ENCODE measurements around the gene NOC2L.

Gene NOC2L

DNA sequence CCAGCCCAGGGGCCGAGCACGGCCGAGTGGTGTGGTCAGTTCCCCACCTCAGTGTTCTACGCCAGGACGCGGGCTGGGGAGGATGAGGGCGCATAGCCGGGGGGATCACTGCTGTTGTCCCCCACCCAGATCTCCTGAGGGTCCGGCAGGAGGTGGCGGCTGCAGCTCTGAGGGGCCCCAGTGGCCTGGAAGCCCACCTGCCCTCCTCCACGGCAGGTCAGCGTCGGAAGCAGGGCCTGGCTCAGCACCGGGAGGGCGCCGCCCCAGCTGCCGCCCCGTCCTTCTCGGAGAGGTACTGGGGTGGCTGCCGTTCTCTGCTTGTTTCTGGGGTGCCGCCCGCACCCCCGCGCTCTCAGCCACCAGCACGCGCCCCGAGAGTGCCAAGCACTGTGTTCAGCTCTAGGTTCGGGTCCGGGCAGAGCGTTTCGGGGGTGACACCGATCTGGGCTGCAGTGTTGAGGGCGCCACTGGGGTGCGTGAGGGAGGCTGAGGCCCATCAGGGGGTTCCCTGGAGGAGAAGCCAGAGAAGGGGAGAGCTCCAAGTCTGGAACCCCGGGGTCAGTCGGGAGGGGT lies 18.0 kb downstream of the NOC2L start:
- no peak for DNase-seq

DNA sequence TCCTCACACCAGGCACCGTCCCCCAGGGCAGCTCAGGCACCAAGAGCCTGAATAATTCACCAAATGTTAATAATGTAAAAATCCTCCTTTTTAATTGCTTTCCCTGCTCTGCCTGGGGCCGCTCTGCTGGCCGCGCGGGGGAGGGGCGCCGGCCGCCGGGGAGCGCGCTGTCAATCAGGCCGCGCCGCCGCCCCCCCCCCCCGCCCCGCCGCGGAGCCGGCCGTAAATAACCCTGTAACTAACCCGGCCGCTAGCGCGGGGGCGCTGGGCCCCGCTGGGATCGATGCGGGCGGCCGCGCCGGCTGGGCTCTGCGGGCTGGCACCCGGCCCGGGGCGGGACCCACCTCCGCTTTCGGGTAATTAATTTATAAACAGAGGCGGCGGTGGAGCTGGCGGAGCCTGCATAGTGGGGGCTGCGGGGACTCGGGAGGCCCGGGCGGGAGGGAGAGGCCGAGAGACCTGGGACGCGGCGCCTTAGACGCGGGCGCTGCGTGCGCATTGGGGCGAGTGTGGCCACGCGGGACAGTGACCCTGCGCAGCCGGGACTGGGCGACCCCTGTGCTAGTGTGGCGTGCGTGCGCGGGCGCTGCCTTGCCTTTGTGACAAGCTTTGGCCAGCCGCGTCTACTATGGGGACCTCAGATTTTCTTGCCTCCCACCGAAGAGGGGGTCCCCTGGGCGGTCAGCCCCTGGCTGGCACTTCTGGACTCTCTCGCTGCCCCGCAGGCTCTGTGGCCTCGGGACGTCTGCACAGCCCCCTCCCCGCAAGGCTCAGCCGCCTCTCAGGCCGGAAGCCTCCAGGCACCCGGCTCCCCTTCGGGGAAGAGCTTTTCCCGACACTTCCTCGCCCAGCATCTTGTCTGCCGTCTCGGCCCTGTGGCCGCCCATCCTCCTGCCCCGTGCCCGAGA lies 18.7 kb downstream of the NOC2L start:
- DNase-seq = peak; percentile 42

DNA sequence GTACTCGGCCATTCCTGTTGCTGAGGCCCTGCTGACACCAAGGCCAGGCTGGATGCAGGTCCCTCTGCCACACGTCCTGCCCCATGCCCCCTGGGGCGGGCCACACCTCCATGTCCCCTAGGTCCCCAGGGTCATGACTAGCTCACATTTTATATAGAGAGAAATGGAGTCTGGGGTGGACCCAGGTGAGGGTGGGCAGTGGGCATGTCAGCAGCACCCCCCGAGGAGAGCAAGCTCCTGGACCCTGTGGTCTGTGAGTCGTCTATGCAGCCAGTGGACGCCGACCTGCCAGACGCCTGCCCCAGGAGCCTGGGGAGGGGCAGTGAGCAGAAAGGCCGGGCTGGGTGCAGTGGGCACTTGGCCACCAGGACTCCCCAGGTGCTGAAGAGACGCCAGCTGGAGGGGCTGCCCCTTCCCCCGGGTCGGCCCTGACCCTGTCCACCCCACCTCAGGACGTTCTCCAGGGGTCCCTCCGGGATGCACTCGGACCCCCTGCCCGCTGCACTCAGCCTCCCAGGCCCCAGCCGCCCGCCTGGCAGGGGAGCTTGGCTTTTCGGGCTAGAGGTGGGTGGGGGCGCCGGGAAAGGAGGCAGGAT lies 19.4 kb downstream of the NOC2L start:
- DNase-seq = no peak

DNA sequence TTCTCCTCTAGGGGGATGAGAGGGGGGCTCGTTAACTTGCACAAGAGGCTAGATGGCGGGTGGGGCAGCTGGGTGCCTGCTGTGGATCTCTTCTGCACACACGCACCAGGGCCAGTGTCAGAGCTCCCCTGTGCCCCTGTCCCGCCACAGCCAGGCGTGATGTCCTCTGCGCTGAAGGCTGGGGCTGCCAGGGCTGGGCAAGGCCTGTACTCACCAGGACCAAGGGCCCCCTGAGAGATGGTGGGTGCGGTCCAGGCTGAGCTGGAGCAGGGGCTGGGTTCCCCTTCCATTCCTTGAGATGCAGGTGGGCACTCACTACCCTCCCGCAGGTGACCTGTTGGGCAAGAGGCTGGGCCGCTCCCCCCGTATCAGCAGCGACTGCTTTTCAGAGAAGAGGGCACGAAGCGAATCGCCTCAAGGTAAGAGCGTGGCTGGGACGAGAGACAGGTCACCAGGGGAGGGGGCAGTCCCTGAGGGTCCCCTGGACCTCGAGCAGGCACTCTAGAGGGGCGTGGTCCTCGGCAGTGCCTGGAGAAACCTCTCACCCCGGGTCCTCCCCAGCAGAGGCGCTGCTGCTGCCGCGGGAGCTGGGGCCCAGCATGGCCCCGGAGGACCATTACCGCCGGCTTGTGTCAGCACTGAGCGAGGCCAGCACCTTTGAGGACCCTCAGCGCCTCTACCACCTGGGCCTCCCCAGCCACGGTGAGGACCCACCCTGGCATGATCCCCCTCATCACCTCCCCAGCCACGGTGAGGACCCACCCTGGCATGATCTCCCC lies 20.2 kb downstream of the NOC2L start:
- DNase-seq = no peak

DNA sequence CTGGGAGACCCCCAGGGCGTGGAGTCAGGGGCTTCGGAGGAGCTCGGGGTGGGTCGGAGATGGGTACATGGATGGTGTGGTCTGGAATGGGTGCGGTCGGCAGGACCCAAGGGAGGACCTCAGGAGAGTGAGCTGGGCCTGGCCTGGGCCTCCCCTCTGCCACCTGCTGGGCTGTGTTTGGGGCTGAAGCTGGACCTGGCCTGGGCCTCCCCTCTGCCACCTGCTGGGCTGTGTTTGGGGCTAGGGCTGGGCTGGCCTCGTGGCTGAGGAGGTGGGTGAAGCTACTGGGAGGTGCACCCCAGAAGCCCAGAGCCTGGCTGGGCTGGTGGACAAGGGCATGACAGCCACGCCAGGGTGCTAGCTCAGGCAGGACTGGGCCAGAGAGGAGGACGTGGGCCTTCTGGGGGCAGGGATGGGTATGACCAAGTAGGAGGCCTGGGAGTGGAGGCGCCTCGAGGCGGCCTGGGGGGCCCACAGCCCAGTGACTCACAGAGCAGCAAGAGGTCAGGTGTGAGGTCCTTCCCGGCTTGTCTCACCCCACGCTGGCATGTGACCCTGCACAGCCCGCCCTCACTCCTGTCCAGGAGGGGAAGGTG lies 20.9 kb downstream of the NOC2L start:
- DNase-seq = no peak

DNA sequence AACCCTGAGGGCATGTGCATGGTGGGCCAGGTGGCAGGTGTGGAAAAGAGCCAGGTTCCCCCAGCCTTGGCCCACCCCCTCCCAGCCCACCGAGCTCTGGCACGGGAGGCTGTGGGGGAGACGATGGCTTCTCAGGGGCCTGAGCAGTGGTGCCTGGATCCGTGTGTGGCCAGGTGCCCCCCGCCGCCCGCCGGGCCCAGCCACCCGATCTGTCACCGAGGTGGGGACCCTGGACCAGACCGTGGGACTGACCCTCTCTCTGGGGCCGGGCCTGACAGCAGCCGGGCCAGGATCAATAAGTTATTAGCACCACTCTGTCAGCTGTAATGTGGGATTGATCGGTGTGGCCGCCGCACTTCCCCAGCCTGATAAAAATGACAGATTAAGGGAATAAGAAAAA lies 21.5 kb downstream of the NOC2L start:
- no peak for DNase-seq

DNA sequence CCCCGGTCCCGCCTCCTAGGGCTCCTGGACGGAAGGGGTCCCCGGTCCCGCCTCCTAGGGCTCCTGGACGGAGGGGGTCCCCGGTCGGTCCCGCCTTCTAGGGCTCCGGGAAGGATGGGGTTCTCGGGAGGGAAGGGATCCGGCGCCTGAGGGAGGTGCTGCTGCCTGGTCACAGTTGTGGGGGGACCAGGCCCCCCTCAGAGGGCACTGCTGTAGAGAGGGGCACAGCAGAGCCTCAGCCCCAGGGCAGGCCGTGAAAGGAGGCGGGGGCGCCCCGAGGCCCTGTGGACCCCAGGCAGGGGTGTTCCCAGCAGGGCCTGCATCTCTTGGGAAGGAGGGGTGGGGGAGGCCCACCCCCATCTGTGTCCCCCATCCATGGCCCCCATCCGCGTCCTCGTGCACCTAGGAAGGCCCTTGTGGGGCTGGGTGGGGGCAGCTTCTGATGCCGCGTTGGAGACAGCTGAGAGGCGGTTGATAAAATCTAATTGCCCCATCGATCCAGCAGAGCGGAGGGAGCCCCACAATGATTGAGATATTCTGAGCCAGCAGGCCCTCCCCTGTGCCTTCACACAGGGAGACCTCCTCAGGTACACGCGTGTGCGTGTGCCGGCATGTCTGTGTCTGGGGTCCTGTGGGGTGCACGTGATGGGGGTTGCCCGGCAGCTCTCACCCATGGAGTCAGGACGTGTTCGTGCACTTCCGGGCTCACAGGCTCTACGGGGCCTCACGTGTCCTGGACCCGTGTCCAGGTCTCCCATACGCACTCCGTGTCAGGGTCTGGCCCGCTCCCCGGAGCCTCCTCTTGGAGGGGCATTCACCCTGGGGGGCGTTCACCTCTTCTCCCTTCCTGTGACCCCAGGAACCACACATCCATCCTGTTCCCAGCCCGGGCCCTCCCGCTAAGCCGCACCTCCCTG lies 22.4 kb downstream of the NOC2L start:
- no peak for DNase-seq

DNA sequence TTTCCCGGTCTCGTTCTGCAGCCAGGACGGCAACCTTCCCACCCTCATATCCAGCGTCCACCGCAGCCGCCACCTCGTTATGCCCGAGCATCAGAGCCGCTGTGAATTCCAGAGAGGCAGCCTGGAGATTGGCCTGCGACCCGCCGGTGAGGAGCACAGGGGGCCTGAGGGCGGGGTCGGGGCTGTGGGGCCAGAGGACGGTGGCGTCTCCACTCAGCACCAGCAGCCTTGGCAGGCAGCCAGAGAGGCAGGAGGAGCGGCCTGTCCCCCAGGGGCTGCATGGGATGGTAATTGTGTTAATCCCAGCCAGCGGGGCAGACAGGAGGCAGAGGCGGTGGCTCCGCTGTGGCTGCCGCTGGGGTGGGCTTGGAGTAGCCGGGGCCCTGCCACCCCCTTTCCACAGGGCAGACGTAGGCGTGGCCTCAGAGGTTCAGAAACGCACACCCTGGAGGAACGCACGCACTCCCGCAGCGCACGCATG lies 23.3 kb downstream of the NOC2L start:
- peak; percentile 66 for DNase-seq

DNA sequence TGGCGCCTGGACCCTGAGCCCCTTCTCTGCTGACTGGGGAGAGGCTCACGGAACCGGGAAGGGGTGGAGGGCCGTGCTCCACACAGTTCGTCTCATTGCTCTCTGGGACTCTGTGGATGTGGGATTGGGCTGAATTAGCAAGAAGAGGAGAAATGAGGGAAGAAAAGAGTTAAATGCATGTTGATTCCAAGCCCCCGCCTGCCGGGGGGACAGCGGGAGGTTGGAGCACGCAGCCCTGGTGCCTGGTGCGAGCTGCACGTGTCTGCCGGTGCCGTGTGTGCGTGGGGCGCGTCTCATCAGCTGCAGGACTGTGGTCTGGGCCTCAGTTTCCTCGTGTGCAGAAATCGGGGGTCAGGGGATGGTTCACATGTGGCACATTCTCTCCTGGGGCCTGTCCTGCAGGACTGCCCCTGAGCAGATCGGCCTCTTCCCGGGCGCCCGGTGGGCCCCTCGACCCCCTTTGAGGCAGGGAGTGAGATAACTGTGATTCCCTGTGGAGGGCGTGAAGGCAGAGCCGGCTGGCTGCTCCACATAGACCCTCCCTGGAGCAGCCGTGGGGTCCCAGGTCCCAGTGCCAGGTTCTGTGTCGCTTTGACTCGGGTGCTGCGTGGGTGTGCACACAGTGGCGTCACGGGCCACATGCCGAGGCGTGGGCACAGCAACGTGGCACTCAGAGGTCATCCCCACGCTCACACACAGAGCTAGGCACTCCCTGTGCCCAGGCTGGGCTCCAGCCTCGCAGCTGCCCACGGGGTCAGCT lies 23.9 kb downstream of the NOC2L start:
- no peak for DNase-seq

DNA sequence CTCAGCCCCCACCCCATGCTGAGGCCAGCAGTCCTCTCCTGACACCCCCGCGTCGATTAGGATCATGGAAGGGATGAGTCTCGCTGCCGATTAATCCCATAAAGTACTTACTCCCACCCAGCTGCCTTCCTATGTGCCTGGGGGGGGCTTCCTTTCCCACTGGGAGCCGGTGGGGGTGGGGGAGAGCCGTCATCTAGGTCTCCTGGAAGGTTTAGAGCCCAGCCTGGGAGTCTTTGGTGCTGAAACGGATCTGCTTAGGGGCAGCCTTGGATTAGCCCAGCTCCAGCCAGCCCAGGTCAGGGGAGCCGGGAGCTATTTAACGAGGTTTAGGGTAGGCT lies 25.5 kb downstream of the NOC2L start:
- no peak for DNase-seq

DNA sequence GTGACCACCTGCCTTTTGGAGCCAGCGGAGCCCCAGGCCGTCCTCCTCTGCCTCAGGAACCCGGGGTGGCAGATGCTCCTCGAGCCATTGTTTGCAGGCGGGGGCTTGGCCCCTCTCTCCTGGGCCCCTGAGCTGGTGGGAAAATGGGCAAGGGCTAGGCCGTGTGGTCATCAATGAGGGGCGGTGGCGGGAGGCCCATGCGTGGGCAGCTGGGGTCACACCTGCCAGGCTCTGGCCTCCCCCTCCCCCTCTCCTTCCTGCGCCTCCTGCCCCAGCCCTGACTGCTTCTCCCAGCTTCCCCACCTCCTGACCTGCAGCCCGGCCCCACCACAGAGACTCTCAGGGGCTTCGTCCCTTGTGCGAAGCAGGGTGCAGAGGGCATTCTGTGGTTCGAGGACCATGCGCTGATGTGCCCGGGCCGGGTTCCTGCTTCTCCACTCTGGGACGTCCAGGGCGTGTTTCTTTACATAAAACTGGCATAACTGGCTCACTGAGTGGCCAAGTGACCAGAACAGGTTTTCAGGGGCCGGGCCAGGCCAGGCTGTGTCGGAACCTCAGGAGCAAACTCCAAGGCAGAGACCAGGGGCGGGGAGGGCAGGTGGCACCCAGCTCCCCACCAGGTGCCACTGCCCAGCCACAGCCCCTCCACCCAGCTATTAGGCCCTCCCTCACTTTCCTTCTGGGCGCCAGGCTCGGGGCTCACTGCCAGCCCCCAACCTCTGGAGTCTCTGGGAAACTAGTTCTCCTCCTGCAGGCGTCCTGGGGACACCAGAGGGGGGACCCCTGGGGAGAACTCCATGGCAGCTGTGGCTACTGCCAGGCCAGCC lies 26.1 kb downstream of the NOC2L start:
- DNase-seq = no peak

DNA sequence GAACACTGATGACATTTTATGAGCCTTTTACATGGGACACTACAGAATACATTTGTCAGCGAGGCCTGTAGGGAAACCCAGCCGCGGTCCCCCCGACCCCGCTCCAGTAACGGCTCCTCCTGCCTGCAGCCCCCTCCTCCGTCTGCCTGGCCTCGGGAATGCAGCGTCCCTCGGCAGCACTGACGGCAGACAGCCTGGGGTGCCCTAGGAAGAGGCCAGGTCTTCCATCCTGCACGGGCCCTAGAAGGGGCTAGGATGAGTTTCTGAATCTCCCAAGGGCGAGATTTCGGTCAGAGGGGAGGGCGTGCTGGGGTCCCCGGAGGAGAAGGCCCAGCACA lies 26.9 kb downstream of the NOC2L start:
- DNase-seq = no peak

DNA sequence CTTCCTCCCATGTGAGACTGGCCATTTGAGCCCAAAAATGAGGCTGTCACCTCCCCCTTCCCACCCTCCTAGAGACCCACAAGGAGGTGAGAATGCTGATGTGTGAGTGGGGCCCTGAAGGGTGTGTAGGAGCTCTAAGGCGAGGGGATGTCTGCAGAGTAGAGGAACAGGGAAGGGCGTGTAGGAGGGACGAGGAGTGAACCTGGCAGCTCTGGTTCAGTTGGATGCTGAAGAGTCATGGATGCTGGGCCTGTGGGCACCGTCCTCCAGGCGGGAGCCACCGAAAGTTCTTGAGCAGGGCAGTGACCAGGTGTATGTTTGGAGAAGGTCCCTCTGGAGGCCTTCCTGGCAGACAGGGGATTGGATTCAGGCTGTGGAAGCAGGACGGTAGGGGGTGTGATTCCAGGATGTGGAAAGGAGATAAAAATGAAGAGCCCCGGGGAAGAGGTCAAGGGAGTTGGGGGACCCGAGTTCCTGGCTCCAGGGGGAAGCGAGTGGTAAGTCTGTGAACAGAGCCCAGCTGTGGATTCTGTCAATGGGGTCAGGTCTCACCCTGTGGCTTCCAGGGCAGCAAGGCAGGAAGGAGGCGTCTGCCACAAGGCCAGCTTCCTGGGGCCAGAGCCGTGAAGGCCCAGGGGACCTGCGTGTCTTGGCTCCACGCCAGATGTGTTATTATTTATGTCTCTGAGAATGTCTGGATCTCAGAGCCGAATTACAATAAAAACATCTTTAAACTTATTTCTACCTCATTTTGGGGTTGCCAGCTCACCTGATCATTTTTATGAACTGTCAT lies 27.5 kb downstream of the NOC2L start:
- DNase-seq = no peak

DNA sequence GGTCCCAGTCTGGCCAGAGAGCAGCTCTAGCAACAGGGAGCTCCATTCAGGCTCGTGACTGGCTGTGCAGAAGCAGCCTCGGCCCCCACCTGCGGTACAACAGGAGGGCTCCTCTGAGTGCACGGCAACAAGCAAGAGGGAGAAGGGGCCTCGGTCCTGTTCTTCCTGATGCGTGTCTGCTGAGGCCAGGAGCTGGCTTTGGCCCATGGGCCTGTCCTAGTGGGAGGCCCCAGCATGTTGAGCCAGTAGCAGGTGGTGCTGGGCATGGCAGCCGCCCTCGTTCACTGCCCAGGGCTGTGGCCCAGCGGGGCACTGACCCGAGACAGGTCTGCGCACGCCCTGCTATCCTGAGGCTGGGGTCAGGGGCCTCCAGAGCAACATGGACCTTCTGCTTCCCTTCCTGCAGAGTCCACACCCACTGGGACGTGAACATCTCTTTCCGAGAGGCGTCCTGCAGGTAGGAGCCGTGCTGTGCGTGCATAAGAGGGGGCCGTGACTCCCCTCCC lies 28.4 kb downstream of the NOC2L start:
- DNase-seq = no peak

DNA sequence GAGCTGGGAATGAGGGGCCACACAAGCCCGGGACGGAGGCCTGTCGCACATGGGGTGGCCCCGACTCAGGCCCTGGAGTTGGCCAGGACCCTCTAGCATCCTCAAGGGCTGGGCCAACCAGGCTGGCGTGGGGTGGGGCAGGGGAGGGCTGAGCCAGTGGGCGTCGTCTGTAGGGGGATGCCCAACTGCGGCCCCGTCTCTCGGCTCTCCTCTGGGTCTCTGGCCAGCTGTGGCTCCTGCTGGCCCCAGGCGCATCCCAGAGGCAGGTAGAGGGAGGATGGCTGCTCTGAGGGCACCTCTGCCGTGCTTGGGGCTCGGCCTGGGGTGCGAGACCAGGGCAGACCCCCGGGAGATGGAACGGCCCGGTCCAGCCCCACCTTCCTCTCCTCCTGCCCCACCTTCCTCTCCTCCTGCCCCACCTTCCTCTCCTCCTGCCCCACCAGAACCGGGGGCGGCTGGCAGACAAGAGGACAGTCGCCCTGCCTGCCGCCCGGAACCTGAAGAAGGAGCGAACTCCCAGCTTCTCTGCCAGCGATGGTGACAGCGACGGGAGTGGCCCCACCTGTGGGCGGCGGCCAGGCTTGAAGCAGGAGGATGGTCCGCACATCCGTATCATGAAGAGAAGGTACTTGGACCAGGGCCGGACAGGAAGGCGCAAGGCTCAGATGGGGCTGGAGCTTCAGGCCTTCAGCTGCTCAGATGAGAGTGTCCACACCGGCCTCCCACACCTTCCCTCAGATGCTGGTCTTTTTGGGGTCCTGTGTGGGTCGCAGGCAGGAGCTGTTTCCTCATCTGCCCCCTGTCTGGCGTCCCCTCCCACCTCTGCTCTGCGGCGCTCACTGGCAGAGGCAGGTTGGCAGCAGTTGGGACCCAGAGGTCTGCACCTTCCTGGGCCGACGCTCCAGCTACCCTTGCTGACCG lies 29.1 kb downstream of the NOC2L start:
- DNase-seq = no peak

DNA sequence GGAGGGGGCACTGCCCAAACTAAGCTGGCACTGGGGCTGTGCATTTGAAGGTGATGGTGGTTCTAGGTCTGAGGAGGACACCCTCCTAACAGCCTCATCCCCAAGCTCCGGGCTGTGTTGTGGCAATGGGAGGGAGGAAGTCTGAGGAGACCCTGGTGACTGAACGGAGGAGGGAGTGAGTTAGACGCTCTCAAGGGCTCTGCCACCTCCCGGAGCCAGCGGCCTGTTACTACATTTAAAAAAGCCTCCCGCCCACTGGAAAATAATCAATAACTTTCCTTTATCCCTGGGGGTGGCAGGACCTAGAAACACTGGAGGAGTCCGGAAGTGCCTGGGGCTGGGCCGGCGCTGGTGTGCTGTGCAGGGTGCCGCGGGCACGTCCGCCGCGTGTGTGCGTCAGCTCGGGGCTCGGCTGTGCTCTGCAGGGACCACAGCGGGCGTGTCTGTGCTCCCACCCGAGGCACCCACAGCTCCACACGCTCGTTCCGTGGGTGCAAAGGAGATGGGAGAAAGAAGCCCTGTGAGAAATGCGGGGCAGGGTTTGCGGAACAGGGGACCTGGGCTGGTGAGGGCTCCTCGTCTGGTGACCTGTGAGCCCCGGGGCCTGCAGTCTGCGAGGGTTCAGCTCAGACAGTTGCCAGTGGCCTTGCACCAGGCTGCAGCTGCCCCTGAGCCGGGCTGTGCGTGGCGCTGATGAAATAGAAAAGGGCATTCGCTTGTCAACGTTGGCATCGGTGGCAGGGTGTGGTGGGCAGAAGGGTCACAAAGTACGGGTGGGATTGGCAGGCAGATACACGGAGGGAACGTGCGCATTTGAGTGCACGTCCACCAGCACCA lies 30.0 kb downstream of the NOC2L start:
- DNase-seq = no peak

DNA sequence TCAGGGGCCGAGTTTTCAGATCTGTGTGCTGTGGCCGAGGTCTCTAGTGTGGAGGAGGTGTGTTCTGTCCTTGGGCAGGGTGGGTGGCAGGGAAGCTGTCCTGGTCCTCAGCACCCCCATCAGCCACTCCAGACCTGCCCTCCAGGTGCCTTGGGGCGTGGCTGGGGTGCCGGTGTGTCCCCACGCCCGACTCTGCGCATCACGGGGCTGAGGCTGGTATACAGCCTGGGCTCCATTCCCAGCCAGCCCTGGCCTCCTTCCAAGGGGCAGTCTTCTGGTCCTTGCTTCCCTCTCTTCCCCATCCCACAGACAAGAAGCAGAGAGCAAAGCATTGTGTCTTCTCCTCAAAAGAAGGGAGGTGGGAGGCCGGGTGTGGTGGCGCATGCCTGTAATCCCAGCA lies 31.3 kb downstream of the NOC2L start:
- DNase-seq = no peak

All from DMS79 treated with DMSO at 0.1 percent for 48 hours (cell line).